Fibroblast of the aortic adventitia (primary cell): ENCODE results near the gene RNF169. TPM values are rescaled to one million over a fixed set of nuclear protein-coding genes. Genes with fewer than 3 reads are reported as not detected.

ENCODE experiments used
- DNase-seq: peaks from one replicate; pipeline ENCODE4 v3.0.0-alpha.2; 2010; ENCODE audit warnings: low read depth
- H3K4me3 ChIP-seq: 2 replicates; pipeline ENCODE4 v1.5.1; 2011; ENCODE audit warnings: low read depth, mild to moderate bottlenecking, control low read depth, low read length, moderate library complexity
- total RNA-seq: library from RNA; depleted of rRNA; stranded (reverse); fragments of >200 nt; gene quantifications from 2 replicates; pipeline ENCODE4 v1.2.3, GENCODE V29; 2012; ENCODE audit warnings: low replicate concordance
- TF ChIP-seq, protein P1 (sequence below): IDR thresholded peaks from 2 replicates; pipeline ENCODE4 v1.5.1; 2011; ENCODE audit warnings: mild to moderate bottlenecking, low read length, control low read depth, inconsistent platforms; ENCODE audit not compliant: insufficient read depth

Gene RNF169
- total RNA-seq, 1 donor = 28.5 TPM

- no peak overlapping the region for H3K4me3 ChIP-seq
- TF ChIP-seq, protein P1, sequence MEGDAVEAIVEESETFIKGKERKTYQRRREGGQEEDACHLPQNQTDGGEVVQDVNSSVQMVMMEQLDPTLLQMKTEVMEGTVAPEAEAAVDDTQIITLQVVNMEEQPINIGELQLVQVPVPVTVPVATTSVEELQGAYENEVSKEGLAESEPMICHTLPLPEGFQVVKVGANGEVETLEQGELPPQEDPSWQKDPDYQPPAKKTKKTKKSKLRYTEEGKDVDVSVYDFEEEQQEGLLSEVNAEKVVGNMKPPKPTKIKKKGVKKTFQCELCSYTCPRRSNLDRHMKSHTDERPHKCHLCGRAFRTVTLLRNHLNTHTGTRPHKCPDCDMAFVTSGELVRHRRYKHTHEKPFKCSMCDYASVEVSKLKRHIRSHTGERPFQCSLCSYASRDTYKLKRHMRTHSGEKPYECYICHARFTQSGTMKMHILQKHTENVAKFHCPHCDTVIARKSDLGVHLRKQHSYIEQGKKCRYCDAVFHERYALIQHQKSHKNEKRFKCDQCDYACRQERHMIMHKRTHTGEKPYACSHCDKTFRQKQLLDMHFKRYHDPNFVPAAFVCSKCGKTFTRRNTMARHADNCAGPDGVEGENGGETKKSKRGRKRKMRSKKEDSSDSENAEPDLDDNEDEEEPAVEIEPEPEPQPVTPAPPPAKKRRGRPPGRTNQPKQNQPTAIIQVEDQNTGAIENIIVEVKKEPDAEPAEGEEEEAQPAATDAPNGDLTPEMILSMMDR = no peak
- peak; percentile 72 for DNase-seq
Measured at GRCh38 chr11:74849525-74850391, 101.1 kb downstream of the RNF169 start.

- DNase-seq = no peak
Measured at GRCh38 chr11:74853223-74853622, 104.6 kb downstream of the RNF169 start.

GRCh38 chr11:74860743-74861142, 112.1 kb downstream of the RNF169 start:
- DNase-seq = no peak
- TF ChIP-seq, protein P1 = no peak
- H3K4me3 ChIP-seq = no peak overlapping the region

More at GRCh38 chr11:74853223-74853622, 104.6 kb downstream of the RNF169 start:
- TF ChIP-seq, protein P1 = no peak
- H3K4me3 ChIP-seq = no peak overlapping the region

DNA sequence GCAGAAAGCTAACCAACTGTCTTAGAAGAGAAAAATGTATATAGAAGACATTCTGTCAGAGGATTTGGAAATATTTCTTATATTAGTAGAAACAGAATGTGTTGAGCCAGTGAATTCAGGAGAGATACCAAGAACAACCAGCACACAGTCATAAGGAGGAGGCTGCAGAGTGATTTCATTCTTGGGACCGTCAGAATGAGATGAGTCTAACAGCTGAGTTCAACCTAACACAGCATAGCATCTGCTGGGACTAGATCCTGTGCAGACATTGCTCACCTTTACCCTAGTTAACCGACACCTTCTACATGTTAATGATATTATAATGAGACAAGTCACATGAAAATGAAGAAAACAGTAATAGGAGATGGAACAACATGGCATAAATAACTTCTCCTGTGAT, 114.8 kb downstream of the RNF169 start:
- DNase-seq = no peak
- TF ChIP-seq, protein P1 = no peak
- no peak overlapping the region for H3K4me3 ChIP-seq

DNA sequence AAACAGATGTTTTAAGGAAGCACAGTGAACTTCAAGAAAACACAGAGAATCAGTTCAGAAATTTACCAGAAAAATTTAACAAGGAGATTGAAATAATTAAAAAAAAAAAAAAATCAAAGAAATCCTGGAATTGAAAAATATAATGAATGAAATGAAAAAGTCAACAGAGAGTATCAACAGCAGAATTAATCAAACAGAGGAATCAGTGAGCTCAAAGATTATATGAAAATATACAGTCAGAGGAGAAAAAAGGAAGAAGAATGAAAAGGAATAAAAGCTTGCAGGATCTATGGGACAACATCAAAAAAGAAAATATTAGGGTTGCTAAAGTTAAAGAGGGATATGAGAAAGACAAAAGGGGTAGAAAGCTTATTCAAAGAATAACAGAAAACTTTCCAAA, 117.9 kb downstream of the RNF169 start:
- no peak for DNase-seq
- TF ChIP-seq, protein P1 = no peak
- H3K4me3 ChIP-seq = no peak overlapping the region

- peak; percentile 64 for DNase-seq
- H3K4me3 ChIP-seq = no peak overlapping the region
- TF ChIP-seq, protein P1 = peak; percentile 37
Measured at GRCh38 chr11:74870485-74870884, 121.8 kb downstream of the RNF169 start.
